BJ (cell line): Measurements from ENCODE around the gene KRT72. TPM values are rescaled to one million over a fixed set of nuclear protein-coding genes. Genes with fewer than 3 reads are reported as not detected.

ENCODE experiments used
- CTCF ChIA-PET: fragments of 350-600 bp; formaldehyde crosslinking; extraction: SDS; loops from one replicate; lab custom pipeline; 2021; ENCODE audit warnings: antibody characterized with exemption, inconsistent platforms; lab: Yijun Ruan, JAX
- POLR2A ChIA-PET: fragments of 300-600 bp; sonication (Branson Sonifier 250); formaldehyde crosslinking; extraction: SDS; loops from one replicate; lab custom pipeline; 2021; ENCODE audit warnings: antibody characterized with exemption; lab: Charles Lee
- DNase-seq: peaks from one replicate; pipeline ENCODE4 v3.0.0-alpha.2; 2011; ENCODE audit warnings: low read depth
- H3K27me3 ChIP-seq: 2 replicates; pipeline ENCODE4 v1.6.0; 2011; ENCODE audit warnings: low read length; ENCODE audit not compliant: control insufficient read depth, insufficient read depth
- H3K36me3 ChIP-seq: 2 replicates; pipeline ENCODE4 v1.5.1; 2011; ENCODE audit warnings: low read length; ENCODE audit not compliant: control insufficient read depth, insufficient read depth
- H3K4me3 ChIP-seq: 2 replicates; pipeline ENCODE4 v1.5.1; 2011; ENCODE audit warnings: low read depth, mild to moderate bottlenecking, control low read depth, low read length
- CTCF ChIP-seq: IDR thresholded peaks from 2 replicates; pipeline ENCODE4 v1.5.1; 2011; ENCODE audit warnings: low read depth, mild to moderate bottlenecking, control low read depth, inconsistent platforms, low read length, moderate library complexity; ENCODE audit not compliant: insufficient read depth
- polyA plus RNA-seq: library from polyadenylated mRNA; depleted of rRNA; stranded (reverse); fragments of >200 nt; gene quantifications from 2 replicates; pipeline ENCODE4 v1.2.3, GENCODE V29; 2011

Gene KRT72
- polyA plus RNA-seq, 1 experiment: not detected

- no peak for TF ChIP-seq CTCF
- DNase-seq: no peak
- peaks cover 7% of the 10 kb centered on the region; the same call in 1 of the 2 replicates for H3K27me3 ChIP-seq
- H3K4me3 ChIP-seq: no peak overlapping the region
- ChIA-PET CTCF (no interaction called here), POLR2A (no interaction called here)
- no peaks in the 10 kb centered on the region for H3K36me3 ChIP-seq
These were observed 33.2 kb upstream of the KRT72 start for GRCh38 chr12:52634266-52635056.

GRCh38 chr12:52633383-52633782, 32.1 kb upstream of the KRT72 start:
- no peak for DNase-seq
- TF ChIP-seq CTCF: no peak
- ChIA-PET CTCF (no interaction called here), POLR2A (no interaction called here)
- no peaks in the 10 kb centered on the region for H3K36me3 ChIP-seq
- peaks cover 9% of the 10 kb centered on the region; the same call in 1 of the 2 replicates for H3K27me3 ChIP-seq
- H3K4me3 ChIP-seq: no peak overlapping the region

GRCh38 chr12:52632656-52633055, 31.4 kb upstream of the KRT72 start:
- ChIA-PET CTCF (no interaction called here), POLR2A (no interaction called here)
- Histone ChIP-seq H3K27me3 (peaks cover 9% of the 10 kb centered on the region; the same call in 1 of the 2 replicates), H3K36me3 (no peaks in the 10 kb centered on the region), H3K4me3 (no peak overlapping the region)
- TF ChIP-seq CTCF: no peak
- DNase-seq: no peak

- peaks cover 9% of the 10 kb centered on the region; the same call in 1 of the 2 replicates for H3K27me3 ChIP-seq
- no peak overlapping the region for H3K4me3 ChIP-seq
- H3K36me3 ChIP-seq: no peaks in the 10 kb centered on the region
- no peak for DNase-seq
- ChIA-PET CTCF (no interaction called here), POLR2A (no interaction called here)
- no peak for TF ChIP-seq CTCF
These were observed 30.6 kb upstream of the KRT72 start for GRCh38 chr12:52631676-52632459.

- POLR2A ChIA-PET: no interaction called here
- CTCF ChIA-PET: no interaction called here
- no peaks in the 10 kb centered on the region for H3K36me3 ChIP-seq
- no peak for DNase-seq
- peaks cover 14% of the 10 kb centered on the region for H3K27me3 ChIP-seq
- no peak for TF ChIP-seq CTCF
- no peak overlapping the region for H3K4me3 ChIP-seq
These were observed 30.0 kb upstream of the KRT72 start for GRCh38 chr12:52631264-52631663.
